A172 (cell line): ENCODE data around the gene KRT2. TPM values are rescaled to one million over a fixed set of nuclear protein-coding genes. Genes with fewer than 3 reads are reported as not detected.
"Not testable (repeated sequence)": the region's sequence is repeated elsewhere in the genome, so short reads cannot be mapped to it uniquely, and the experiment has no call there.

Experiments
- DNase-seq: peaks from one replicate; pipeline ENCODE4 v3.0.0-alpha.2; 2015; ENCODE audit warnings: low spot score
- total RNA-seq: library from RNA; depleted of rRNA; stranded (reverse); fragments of >200 nt; shearing (Covaris generic); gene quantifications from 2 replicates; pipeline ENCODE4 v1.2.3, GENCODE V29; 2014

KRT2 gene
- total RNA-seq, 1 experiment from 2014 or later, result not detected

GRCh38 chr12:52684431-52684830, 32.4 kb upstream of the KRT2 start:
- DNase-seq, result no peak

GRCh38 chr12:52683575-52684300, 31.7 kb upstream of the KRT2 start:
- no peak for DNase-seq

DNA sequence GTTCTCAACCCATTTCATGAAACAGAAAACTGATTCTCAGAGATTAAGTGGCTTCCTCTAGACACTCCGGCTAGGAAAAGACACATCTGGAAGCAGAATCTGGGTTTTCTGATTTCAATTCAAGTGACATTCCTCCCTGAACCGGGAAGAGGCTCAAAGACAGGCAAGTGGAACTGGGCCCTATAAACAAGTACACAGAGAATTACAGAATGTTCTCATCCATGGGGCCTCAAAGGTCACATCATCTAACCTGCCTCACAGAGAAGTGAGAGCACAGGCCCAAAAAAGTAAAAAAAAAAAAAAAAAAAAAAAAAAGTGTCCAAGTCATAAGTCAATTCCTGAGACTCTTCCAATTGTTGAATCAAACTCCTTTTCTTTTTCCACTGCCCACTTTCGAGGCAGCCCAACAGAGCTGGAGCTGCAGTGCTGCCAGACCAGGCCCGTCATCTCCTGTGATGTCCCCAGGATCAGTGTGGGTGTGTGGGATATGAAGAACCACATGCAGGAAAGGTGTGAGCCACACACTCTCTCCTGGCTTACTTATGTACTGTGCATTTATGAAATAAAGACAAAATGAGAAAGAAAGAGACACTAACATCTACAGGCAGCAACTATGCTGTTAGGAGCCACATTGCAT, 31.0 kb upstream of the KRT2 start:
- no peak for DNase-seq

DNA sequence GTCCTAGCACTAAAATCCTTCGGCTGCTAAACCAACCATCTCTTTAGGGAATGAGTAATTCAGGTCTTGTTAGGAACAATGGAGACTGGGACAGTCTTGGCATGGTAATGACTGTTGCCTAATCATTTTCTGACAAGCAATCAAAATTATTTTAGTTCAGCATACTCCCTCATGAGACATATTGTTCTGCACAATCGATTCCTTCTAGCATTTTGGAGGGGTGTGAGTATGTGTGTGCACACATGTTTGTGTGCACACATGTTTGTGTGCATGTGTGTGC, 30.3 kb upstream of the KRT2 start:
- DNase-seq, result no peak

DNA sequence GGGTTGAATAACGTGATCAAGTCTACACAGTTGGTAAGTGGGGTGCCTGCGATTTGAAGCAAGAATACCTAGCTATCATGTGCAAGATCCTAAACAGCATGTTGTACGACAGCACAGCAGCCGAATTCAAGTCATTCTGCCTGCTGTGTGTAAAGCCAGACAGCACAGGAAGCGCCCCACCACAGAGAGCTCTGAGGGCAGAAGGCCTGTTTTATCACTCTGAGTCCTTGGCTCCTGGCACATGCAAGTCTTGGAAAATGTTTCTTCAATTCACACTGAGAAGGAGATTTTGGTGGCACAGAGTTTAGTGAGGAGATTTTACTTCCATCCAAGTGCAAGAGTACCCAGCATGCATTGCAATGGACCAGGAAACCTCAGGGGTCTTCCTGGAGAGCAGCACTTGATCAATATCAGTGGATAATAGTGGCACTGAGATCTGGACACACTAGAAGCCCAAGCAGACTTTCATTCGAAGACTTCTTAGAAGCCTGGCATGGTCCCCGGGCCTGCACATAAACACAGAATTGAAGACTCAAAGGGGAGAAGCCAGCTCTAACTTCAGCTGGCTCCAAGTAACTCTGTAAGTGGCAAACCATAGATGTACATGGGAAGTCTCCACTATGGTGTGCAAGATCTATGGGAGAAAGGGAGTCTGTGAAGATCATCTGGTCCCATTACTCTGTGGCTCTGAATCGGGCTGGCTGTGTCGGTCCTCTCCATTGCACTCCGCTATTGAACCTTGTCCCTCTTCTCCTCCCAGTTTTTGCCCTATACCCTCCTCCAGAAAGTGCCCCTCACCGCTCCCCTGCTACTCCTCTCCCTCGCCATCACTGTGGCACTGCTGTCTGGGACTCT, 29.7 kb upstream of the KRT2 start:
- DNase-seq, result no peak

DNA sequence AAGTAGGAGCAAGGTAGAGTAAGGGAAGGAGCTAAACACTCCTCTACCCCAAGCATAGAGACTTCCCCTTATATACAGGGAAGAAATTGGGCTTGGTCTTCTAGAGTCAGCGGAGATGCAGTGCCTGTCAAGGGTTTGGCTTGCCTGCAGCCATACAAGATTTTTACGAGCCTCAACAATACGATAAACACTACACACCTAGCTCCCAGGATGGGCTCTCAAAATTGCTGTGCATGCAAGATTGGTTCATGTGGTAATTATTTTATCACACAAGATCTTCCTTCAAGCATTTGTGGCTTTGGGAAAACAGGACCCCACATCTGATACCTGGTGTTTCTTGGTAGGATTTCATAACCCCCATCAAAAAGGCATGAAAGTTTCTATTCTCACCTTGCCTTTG, 28.4 kb upstream of the KRT2 start, which contains the start of gene KRT1:
TSS of gene KRT1 (minus strand) at position 45 of the 400 bp plus-strand sequence. CDS start 59 bp downstream, outside the sequence.
- no peak for DNase-seq

DNA sequence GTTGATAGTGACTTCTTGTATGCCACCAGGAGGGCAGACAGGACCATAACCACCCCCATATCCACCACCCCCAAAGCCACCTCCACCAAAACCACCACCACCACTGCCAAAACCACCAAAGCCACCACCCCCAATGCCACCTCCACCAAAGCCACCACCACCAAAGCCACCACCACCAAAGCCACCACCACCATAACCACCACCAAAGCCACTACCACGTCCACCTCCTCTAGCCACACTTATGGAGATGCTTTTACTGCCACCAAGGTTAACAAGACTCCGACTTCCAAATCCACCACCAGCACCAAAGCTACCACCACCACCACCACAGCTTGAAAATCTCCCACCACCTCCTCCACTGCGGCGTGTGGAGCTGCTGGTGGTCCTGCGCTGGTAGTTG, 27.9 kb upstream of the KRT2 start:
- no peak for DNase-seq

DNA sequence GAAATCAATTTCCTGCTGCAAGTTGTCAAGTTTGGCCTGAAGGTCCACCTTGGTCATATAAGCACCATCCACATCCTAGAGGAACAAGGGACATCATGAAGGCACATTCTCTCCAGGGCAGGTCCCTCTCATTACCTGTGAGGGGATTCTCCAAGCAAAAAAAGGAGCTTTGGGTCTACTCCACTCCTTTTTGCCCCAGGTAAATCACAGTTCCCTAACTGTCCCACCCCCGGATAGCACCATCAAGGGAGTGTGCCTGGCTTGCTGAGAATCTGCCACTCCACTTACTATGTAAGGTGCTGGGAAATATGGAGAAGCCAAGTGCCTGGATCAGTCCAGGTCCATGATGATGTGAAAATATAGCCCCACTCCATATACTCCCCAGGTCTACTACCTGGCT, 25.7 kb upstream of the KRT2 start:
- DNase-seq, result no peak

GRCh38 chr12:52677126-52677525, 25.1 kb upstream of the KRT2 start:
- DNase-seq, result no peak

GRCh38 chr12:52676163-52676562, 24.2 kb upstream of the KRT2 start:
- no peak for DNase-seq

DNA sequence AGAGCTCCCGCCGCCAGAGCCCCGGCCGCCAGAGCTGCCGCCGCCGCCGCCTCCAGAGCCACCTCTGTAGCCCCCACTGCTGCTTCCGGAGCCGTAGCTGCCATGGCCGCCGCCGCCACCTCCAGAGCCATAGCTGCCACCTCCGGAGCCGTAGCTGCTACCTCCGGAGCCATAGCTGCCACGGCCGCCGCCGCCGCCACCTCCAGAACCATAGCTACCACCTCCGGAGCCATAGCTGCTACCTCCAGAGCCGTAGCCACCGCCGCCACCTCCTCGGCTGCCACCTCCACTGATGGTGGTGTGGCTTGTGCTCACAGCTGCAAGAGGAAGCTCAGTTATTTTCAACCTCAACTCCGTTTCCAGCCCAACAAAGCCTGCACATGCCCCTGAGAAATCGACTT, 23.3 kb upstream of the KRT2 start:
- DNase-seq, result no peak

- DNase-seq, result no peak
Measured at GRCh38 chr12:52674433-52674775, 22.4 kb upstream of the KRT2 start.

DNA sequence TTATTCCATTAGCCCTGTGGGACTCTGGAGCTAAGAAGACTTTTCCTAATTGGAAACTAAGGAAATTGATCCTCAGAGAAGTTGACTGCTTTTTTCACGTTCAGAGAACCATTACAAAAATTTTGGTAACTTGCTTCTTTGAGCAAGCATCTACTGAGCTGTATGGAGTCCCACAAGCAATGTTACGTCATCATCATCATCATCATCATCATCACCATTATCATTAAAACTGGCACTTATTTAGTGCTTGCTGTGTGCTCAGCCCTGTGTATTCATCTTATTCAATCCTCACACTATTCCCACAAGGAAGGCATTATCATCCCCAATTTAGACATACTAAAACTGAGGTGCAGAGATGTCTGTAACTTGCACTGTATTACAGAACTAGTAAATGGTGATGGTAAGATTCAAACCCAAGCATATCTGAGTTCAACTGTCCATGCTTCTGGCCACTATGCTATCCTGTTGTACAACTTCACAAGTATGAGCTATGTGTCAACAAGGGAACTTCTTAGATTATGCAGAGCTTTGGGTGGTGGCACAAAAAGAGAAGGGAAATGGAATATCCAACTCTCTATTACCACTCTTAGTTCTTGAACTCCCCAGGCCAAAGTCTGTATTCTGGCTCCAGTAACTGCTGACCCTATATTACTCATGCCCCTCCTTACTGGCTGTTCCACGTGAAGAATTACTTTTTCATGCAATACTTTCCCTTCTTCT, 21.9 kb upstream of the KRT2 start:
- no peak for DNase-seq

- no peak for DNase-seq
Measured at GRCh38 chr12:52673217-52673616, 21.2 kb upstream of the KRT2 start.

DNA sequence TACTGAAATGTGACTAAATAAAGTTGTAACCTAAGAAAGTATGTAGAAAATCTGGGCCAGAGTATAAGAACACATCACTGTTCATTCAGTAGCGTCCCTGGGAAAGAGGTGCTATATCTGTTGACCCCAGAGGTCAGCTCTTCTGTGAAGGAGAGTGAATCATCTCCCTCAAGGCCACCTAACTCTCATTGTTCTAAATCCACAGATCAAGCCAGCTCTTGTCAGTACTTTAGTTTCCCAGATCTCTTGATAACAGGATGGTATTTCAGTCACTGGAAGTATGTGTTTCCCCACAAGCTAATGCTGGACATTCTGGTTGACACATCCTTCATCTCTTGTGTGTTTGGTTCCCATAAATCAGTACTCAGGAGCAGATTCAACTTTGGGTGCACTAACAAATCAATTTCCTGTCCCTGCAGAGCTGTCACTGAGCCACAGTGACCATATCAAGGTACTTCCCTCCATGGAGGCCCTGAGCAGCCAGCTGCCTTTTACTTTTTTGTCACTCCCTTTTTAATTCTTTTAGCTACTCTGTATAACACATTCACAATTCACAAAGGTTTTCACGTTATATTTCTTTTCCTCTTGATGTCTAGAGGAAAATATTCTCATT, 20.4 kb upstream of the KRT2 start:
- DNase-seq, result peak; percentile 92

DNA sequence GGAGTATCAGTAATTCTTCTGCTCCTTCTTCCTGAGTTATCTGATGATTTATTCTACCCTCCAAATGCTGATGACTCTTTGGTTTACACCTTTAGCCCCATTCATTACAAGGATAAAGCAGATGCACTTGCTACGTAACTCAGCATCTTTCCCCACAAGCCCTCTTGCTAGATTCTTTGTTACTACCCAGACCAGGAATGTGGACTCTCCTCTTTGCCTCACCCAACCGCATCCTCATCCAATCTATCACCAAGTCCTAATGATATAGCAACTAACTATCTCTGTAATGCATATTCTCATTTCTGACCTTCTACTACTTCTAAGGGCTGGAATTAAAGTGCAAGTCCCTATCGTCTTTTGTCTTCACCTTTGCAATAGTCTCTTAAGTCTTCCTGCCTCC, 18.9 kb upstream of the KRT2 start:
- DNase-seq, result no peak

GRCh38 chr12:52670506-52670905, 18.5 kb upstream of the KRT2 start:
- DNase-seq, result no peak

DNA sequence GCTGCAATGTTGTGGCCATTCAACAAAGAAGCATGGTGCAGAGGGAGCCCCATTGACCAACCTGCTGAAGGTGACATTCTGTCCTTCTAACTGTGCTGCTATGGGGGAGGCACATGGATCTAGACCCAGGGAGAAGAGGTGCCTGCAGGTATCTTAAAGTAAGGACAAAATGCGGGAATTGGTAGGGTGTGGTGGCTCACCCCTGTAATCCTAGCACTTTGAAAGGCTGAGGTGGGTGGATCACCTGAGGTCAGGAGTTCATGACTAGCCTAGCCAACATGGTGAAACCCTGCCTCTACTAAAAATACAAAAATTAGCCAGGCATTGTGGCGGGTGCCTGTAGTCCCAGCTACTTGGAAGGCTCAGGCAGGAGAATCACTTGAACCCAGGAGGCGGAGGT, 17.9 kb upstream of the KRT2 start:
- DNase-seq, result not testable (repeated sequence)

DNA sequence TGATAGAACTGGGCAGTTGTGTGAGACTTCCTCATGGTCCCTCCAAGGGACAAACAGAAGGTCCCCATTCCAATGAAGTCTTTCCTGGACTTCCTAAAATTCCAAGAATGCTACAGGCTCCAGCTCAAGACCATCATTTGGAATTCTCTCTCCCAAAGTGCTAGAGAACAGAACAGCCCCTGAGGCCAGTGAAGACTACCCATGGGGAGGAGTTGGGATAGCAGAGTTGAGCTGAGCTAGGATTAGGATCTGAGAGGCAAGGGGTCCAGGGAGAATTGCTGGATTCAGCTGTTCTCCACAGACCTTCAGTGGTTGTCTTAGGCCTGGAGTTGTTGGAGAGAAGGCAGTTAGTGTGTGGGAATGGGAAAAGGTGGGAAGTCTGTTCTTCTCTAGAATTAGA, 17.4 kb upstream of the KRT2 start:
- DNase-seq, result no peak

GRCh38 chr12:52667931-52668330, 15.9 kb upstream of the KRT2 start:
- no peak for DNase-seq

DNA sequence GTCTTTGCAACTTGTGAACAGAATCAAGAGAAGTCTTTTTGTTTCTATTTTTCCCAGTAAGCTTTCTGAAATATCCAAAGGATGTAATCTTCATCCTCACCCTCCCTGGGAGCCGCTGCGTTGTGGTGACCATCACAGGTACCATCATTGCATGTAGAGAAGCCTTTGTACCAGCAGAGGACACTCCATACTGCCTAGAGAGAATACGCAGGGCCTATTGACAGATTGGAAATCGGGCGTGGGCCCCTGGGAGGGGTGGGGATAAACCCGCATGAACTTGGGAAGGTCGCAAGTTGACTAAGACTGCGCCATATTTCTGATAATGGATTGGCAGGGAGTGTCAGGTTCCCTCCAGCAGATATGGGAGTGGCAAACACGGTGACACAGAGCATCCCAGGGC, 15.5 kb upstream of the KRT2 start:
- no peak for DNase-seq

DNA sequence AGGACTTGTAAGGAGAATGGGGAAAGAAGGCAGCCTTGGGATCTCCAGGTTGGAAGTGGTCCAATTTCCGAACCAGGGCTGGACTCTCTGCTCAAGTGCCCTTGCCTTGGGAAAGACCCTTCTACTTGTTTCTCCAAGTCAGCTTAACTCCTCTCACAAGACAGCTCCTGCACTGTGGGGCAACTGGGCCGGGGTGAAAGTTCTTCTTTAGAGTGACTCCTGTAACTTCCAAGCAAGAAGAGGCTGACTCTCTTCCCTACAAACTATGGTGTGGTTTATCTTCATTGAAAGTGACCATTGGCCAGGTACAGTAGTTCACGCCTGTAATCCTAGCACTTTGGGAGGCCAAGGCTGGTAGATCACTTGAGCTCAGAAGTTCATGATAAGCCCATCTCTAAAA, 14.5 kb upstream of the KRT2 start:
- no peak for DNase-seq
